Duodenal mucosa (tissue), 2 donors: ENCODE data around the gene TJP3.

Experiments
- H3K27ac ChIP-seq: one replicate; pipeline ENCODE4 v1.7.0; 2013; ENCODE audit warnings: low read depth, low read length
- H3K27me3 ChIP-seq, 2 donors: one replicate each; pipeline ENCODE4 v1.7.0; 2013; ENCODE audit warnings: low read length in 2 of 2, control low read depth in 1 of 2; ENCODE audit not compliant: insufficient read depth in 2 of 2, control insufficient read depth in 1 of 2
- H3K36me3 ChIP-seq, 2 donors: one replicate each; pipeline ENCODE4 v1.7.0; 2013; ENCODE audit warnings: low read length in 2 of 2, control low read depth in 1 of 2; ENCODE audit not compliant: insufficient read depth in 2 of 2, control insufficient read depth in 1 of 2
- H3K4me1 ChIP-seq, 2 donors: one replicate each; pipeline ENCODE4 v1.7.0; 2013; ENCODE audit warnings: low read length in 2 of 2, control low read depth in 1 of 2; ENCODE audit not compliant: insufficient read depth in 2 of 2, control insufficient read depth in 1 of 2
- H3K4me3 ChIP-seq, 2 donors: one replicate each; pipeline ENCODE4 v1.7.0; 2013; ENCODE audit warnings: low read length in 2 of 2, low read depth in 1 of 2
- H3K9ac ChIP-seq, 2 donors: one replicate each; pipeline ENCODE4 v1.7.0; 2013; ENCODE audit warnings: low read length in 2 of 2, low read depth in 1 of 2
- H3K9me3 ChIP-seq, 2 donors: one replicate each; pipeline ENCODE4 v1.7.0; 2013; ENCODE audit warnings: low read length in 2 of 2, control low read depth in 1 of 2; ENCODE audit not compliant: control insufficient read depth in 1 of 2

Gene TJP3

DNA sequence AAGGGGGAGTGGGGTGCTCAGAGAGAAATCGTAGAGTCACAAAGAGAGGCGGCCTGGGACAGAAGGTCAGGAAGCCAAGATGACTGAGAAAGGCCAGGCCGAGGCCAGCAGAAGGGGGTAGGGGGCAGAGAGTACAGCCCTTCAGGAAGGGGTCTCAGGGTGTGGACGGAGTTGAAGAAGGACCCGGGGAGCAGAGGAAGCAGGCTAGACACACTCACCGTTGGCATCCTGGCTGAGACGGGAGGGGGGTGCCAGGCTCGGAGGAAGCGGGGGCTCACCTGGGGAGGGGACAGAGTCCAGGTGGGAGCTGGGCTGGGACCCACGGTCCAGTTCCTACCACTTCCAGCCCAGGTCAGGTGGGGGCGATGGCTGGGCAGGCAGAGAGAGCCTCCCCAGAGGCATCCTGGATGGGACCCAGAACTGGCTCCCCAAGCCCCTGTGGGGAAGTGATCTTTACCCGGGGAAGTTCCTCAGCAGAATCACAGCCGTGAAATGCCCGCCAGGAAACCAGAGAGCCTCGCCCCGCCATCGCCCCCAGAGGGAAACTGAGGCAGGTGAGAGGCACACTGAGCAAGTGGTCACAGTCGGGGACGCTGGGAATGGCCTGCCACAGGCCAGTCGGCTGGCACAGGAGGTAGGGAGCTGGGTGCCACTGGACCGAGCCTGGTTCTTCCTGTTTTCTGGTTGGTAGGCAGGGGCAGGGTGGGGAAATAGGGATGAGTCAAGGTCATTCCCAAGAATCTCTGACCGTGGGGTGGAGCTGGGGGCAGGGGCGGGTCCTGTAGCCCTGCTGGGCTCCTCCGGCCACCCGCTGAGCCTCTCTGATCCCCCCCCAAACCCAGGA lies 76.6 kb downstream of the TJP3 start:
- no peak overlapping the region for H3K9ac ChIP-seq
- H3K4me1 ChIP-seq = peaks cover 0 to 4% of the 10 kb centered on the region in 2 donors
- H3K4me3 ChIP-seq = peak overlapping the region; percentile 46 to 63
- H3K27me3 ChIP-seq = peaks cover 3 to 11% of the 10 kb centered on the region in 2 donors
- H3K9me3 ChIP-seq = peaks cover 16 to 17% of the 10 kb centered on the region in 2 donors
- no peak overlapping the region for H3K27ac ChIP-seq
- no peaks in the 10 kb centered on the region for H3K36me3 ChIP-seq

DNA sequence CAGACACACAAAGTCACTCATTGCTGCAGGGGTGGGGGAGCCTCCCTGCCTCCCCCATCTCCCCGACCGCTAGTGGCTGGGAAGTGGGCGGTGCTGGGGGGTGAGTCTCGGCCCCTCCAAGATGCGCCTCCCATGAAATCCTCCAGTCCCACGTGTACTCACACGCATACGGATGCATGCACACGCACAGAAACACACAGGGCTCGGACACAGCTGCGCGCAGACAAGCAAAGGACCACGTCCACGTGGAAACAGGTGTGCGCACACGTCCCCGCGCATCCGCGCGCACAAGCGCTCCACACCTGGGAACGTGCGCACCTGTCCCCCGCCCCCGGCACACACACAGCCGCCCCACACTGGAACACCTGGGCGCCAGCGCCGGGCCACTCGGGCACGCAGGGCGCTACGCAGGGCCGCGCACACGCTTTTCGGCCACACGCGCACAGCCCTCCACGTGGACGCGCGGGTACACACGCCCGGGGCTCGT lies 77.3 kb downstream of the TJP3 start:
- Histone ChIP-seq H3K27ac (no peak overlapping the region), H3K9ac (no peak overlapping the region), H3K27me3 (peaks cover 4 to 11% of the 10 kb centered on the region in 2 donors), H3K4me1 (peaks cover 0 to 4% of the 10 kb centered on the region in 2 donors), H3K9me3 (peaks cover 16 to 17% of the 10 kb centered on the region in 2 donors), H3K36me3 (no peaks in the 10 kb centered on the region), H3K4me3 (peak overlapping the region; percentile 46 to 63)

DNA sequence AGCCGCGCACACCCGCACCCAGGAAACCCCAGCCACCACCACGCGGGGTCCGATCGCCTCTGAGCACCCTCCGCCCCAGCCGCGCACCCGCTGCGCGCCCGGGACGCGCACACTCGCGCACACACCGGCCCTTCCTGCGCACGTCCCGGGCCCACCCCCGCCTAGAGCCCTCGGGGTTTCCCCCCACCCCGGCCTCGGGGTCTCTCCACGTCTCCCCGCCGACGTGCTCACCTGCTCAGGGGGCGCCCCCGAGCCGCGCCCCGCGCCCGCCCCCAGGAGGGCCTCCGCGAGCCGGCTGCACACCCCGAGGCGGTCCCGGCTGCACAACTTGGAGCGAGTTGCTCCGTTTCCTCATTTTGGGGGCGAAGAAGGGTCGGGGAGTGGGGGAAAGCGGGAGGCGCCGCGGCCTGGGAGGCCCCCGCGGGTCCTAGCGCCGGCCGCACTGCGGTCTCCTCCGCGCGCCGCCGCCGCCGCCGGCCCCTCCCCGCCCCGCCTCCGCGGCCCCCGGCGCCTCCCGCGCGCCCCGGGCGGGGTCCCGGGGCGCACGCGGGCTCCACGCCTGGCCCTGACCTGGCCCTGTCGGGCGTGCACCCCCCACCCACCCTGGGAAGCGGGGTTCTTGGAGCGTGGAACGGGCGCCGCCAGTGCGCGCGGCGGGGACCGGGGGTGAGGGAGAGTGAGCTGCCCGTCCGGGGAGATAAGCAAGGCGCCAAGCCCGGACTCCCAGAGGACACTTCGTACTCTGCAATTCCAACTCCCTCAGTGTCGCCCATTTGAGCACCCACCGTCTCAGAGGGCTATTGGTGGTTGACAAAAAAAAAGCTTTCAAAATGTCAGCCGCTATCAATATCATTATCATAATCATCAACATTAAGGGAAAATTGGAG lies 78.0 kb downstream of the TJP3 start, which contains the start of gene MATK:
TSS of gene MATK (minus strand) at position 444 of the 887 bp plus-strand sequence. CDS start 1,246 bp downstream, outside the sequence.
- Histone ChIP-seq H3K4me3 (peak within 1 kb of the TSS; percentile 46 to 63), H3K9ac (no peak within 1 kb of the TSS), H3K4me1 (peaks cover 0 to 4% of the 10 kb centered on the region in 2 donors), H3K9me3 (peaks cover 13 to 14% of the 10 kb centered on the region in 2 donors), H3K36me3 (no peaks in the 10 kb centered on the region), H3K27me3 (peaks cover 6 to 11% of the 10 kb centered on the region in 2 donors), H3K27ac (no peak within 1 kb of the TSS)

DNA sequence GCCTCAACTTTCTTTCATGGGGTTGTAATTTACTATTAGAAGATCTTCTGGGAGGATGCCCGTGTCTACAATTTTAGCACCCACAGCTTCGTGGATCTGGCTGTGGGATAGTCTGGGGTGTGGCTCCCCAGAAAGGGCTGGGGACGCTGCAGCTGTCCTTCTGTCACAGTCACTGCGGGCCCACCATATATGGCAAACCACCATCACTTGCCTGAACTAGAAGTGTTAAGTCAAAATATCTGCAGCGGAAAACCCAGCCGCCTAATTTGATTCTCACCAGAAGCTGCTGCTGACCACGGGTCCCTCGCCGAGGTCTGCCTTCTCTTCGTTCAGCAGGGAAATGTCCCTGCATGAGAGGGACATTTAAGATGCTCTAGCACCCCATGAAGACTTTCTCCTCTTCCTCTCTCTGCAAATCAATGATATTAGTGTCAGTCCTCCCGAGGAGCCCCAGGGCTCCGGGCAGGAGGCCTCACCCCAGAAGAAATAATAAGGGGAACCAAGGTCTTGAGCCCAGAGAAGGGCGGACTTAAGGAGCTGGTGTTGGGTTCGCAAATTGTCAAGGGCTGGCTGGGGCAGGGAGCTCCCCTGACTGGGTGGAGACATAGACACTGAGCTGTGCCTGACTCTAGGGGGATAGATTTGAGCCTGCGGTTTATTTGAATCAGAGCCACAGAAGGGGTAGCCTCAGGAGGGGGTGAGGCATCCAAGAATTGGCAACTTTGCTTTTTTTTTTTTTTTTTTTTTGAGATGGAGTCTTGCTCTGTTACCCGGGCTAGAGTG lies 81.0 kb downstream of the TJP3 start:
- H3K4me1 ChIP-seq = peaks cover 0 to 4% of the 10 kb centered on the region in 2 donors
- no peak overlapping the region for H3K27ac ChIP-seq
- no peaks in the 10 kb centered on the region for H3K9me3 ChIP-seq
- H3K9ac ChIP-seq = no peak overlapping the region
- H3K4me3 ChIP-seq = no peak overlapping the region
- H3K27me3 ChIP-seq = peaks cover 6 to 11% of the 10 kb centered on the region in 2 donors
- no peaks in the 10 kb centered on the region for H3K36me3 ChIP-seq

DNA sequence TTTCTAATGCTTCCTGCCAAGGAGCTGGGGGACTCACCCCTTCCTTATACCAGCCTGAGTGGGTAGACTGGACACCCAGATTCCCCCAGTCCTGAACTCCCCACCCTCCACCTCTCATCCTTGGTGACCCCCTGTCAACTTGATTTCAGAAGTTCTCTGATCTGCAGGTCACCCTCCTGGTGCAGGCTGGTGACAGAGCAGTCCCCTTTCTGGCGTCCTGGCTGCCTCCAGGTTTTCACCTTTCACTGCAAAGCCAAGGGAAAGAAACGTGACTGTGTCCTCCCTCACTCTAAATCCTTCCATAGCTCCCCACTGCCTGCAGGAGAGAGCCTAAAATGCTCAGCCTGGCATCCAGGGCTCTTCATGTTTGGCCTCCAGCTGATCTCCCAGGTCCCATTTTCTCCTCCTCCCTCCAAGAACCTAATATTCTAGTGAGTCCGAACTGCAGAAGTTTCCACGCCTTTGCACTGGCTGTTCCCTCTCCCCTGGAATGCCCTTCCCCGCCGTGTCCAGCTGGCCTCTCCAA lies 82.1 kb downstream of the TJP3 start:
- Histone ChIP-seq H3K9ac (no peak overlapping the region), H3K27ac (no peak overlapping the region), H3K4me1 (peaks cover 0 to under 1% of the 10 kb centered on the region in 2 donors), H3K27me3 (peaks cover 2 to 6% of the 10 kb centered on the region in 2 donors), H3K36me3 (no peaks in the 10 kb centered on the region), H3K4me3 (no peak overlapping the region), H3K9me3 (no peaks in the 10 kb centered on the region)

DNA sequence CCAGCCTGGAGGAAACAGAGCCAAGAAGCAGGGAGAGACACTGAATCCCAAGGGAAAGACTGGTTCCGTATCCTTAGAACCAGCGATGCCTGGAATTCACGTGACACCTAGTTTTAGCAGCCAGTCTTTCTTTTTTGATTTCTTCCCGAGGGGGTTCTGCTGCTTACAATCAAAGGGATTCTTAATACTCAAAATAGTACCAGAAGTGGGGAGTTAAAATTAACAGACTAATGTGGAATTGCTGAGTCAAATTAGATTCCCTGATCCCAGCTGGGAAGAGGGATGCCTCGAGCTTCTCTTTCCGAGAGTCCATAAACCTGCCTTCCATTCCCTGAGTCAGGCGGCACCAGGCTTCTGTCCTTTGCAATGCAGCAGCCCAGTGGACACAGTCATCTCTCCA lies 82.8 kb downstream of the TJP3 start:
- Histone ChIP-seq H3K4me3 (no peak overlapping the region), H3K4me1 (no peaks in the 10 kb centered on the region), H3K9me3 (no peaks in the 10 kb centered on the region), H3K27me3 (peaks cover 0 to 6% of the 10 kb centered on the region in 2 donors), H3K36me3 (no peaks in the 10 kb centered on the region), H3K9ac (no peak overlapping the region), H3K27ac (no peak overlapping the region)

DNA sequence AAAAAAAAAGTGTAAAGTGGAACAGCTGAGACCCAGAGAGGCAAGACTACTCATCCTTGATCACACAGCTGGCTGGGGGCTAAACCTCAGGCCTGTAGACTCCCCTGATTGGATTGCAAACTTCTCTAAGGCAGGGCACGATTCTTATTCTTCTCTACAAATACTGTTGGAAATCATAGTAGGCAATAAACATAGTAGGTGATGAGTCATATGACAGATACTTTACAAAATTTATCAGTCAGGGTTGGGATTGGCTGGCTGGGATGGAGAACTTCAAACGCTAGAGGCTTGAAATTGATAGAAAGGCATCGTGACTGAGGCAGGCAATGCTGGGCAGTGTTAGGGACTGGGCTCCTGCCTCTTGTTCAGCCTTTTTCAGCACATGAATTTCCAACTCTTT lies 83.9 kb downstream of the TJP3 start:
- H3K4me3 ChIP-seq = no peak overlapping the region
- H3K4me1 ChIP-seq = no peaks in the 10 kb centered on the region
- no peak overlapping the region for H3K27ac ChIP-seq
- H3K36me3 ChIP-seq = no peaks in the 10 kb centered on the region
- H3K9me3 ChIP-seq = peaks cover 0 to 6% of the 10 kb centered on the region in 2 donors
- H3K9ac ChIP-seq = no peak overlapping the region
- peaks cover 0 to 4% of the 10 kb centered on the region in 2 donors for H3K27me3 ChIP-seq

DNA sequence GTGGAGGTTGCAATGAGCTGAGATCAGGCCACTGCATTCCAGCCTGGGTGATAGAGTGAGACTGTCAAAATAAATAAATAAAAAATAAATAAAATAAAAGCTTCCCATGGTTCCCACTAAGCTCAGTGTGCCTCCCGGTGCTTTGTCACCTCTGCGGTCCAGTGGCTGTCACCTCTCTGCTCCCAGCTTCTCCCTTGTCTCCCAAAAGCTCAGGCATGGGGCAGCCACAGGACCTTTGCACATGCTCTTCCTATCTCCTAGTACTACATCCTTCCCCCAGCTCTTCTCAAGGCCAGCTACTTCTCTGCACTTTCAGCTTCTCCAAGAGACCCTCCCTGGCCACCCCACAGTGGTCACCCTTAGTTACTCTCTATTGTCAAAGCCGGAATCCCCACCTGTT lies 85.6 kb downstream of the TJP3 start:
- Histone ChIP-seq H3K27ac (no peak overlapping the region), H3K36me3 (no peaks in the 10 kb centered on the region), H3K4me1 (no peaks in the 10 kb centered on the region), H3K27me3 (peaks cover 0 to 4% of the 10 kb centered on the region in 2 donors), H3K4me3 (no peak overlapping the region), H3K9ac (no peak overlapping the region), H3K9me3 (peaks cover 0 to 6% of the 10 kb centered on the region in 2 donors)

DNA sequence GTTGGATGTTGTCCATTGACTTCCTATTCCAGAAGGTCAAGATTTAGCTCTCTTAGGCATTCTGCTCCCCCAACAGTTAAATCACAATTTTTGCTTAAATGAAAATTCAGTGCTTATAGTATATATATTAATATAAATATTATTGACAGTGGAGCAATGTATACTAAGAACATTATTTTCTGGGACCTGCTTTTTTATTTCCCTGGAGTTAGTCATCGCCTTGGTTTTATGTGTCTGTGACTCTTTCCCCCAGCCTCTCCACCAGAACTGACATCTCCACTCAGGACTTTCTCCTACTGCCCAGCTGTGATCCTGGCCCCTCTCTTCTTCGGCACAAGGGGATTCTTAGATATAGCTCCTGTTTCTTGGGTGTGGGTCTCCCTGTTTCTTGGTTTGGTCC lies 88.2 kb downstream of the TJP3 start:
- H3K27ac ChIP-seq = no peak overlapping the region
- no peak overlapping the region for H3K9ac ChIP-seq
- no peaks in the 10 kb centered on the region for H3K36me3 ChIP-seq
- H3K9me3 ChIP-seq = peaks cover 0 to 6% of the 10 kb centered on the region in 2 donors
- H3K4me3 ChIP-seq = no peak overlapping the region
- H3K27me3 ChIP-seq = peaks cover 3 to 4% of the 10 kb centered on the region in 2 donors
- peaks cover 0 to 4% of the 10 kb centered on the region in 2 donors for H3K4me1 ChIP-seq
